WI38 (cell line): ENCODE data around the gene MMD.

Experiments
- H3K4me3 ChIP-seq: 2 replicates; pipeline ENCODE4 v1.5.1; 2011; ENCODE audit warnings: low read depth, mild to moderate bottlenecking, control low read depth, low read length
- TF ChIP-seq, protein P1 (sequence below): IDR thresholded peaks from 2 replicates; pipeline ENCODE4 v1.5.1; 2012; ENCODE audit warnings: low read depth, mild to moderate bottlenecking, control low read depth, low read length

The MMD gene

DNA sequence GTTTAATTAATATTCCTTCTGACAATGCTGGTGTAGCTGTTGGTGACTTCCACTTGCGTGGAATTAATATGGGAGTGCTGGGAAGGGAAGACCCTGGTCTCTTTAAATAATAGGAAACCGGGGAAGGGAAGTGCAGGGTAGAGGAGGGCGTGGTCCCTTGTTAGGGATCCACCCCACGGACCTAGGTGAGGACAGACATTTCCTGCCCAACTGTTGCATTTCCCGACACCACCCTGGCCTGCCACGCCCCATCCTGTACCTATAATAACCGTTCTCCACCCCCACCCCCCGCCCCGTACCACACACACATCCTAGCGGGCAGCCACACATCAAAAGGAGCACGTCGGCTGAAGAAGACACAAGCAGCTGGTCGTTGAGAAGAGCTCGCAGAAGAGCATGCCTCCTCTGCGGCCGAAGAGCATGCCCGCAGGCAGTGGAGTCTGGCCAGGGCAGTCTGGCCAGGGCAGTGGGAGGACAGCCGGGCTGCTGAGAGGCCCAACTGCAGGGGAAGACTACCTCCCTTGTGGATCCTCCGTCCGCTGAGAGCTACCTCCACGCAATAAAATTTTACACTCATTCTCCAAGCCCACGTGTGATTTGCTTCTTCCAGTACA lies 36.8 kb upstream of the MMD start:
- TF ChIP-seq, protein P1, sequence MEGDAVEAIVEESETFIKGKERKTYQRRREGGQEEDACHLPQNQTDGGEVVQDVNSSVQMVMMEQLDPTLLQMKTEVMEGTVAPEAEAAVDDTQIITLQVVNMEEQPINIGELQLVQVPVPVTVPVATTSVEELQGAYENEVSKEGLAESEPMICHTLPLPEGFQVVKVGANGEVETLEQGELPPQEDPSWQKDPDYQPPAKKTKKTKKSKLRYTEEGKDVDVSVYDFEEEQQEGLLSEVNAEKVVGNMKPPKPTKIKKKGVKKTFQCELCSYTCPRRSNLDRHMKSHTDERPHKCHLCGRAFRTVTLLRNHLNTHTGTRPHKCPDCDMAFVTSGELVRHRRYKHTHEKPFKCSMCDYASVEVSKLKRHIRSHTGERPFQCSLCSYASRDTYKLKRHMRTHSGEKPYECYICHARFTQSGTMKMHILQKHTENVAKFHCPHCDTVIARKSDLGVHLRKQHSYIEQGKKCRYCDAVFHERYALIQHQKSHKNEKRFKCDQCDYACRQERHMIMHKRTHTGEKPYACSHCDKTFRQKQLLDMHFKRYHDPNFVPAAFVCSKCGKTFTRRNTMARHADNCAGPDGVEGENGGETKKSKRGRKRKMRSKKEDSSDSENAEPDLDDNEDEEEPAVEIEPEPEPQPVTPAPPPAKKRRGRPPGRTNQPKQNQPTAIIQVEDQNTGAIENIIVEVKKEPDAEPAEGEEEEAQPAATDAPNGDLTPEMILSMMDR = no peak
- H3K4me3 ChIP-seq = no peak overlapping the region

DNA sequence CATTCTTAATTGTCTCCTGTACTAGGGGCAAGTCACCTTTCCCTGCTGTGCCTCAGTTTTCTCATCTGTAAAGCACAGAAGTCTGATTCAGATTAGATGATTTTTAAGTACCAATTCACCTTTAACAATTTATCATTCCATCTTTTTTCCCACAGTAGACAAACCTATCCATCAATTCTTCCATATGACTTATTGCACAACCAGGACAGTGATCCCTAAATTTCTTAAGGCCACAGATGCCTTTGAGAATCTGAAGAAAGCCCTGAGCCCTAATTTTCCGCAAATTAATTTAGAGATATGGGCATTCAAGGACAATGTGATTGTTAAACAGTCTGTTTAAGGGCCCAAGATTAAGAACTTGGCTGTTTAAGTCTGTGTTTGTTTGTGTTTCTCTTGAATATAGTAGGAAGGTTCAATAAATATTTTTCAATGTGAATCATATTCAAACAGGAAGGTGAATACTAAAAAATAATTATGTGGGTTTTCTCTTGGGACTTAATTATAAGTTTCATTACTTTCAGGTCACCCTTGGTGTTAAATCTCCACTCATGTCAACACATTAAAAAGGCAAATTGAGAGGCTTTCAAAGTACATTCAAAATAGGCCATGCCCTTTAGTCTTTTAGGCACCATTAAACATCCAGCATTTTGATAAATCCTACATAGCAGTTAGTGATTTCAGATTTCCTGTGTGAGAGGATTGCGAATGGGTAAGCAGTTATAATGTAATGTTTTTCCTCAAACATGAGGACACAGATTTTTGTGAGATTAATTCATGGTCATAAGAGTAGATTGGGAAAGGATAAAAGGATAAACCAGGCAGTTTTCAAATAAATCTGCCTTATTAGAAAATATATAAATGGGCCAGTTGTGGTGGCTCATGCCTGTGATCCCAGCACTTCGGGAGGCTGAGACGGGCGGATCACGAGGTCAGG lies 34.9 kb upstream of the MMD start:
- H3K4me3 ChIP-seq = no peak overlapping the region
- TF ChIP-seq, protein P1 = no peak

DNA sequence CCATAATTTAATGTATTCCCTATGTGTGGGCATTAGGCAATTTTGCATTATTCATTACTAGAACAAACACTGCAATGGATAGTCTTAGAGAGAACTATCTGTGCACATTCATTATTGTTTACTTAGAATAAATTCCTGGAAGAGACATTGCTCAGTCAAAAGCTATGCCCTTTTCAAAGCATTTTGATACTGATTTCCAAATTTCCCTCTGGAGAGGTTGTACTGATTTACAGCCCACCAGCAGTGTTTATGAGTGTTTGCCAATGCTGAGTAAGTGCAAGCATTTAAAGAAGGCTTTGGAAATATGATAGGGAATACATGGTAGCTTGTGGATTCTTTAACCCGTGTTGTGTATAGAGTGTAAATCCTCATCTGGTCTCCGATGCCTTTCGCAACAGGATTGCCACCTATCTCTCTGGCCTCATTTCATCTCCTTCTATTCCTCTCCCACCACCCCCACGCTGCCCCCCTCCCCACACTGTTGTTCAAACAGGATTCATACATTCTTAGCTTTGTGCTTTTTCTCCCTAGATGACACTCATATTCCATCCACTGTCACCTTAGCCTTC lies 33.4 kb upstream of the MMD start:
- TF ChIP-seq, protein P1 = no peak
- H3K4me3 ChIP-seq = no peak overlapping the region

DNA sequence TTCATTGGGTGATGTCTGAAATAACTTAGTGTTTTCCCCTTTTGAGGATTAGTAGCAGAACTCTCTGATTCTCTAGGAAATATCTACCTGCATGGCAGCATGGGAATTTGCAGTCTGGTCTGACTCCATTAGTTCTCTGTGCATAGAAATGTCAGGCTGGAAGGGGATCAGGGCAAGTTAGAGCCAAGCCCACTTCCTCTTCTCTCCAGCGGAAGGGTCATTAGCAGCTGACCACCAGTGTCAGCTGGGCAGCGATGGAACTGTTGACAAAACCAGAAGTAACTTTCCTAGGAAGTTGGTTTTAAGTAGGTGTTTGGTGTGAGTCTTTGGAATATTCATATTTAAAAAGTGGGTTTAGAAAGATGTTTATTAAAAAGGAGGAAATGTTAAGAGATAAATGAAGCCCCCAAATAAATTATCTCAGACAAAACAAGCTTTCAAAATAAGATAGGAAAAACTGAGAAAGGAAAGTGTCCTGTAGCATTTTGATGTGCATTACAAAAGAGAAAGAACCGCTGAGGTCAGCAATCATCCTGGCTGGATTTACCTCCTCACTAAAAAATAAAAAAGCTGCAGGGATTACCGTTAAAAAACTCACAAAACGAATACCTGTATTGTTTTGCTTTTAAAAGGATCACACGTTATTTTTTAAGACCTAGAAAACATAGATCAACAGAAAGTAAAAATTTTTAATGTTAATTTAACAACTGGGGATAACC lies 32.4 kb upstream of the MMD start:
- no peak overlapping the region for H3K4me3 ChIP-seq

GRCh38 chr17:55452139-55452790 lies 30.6 kb upstream of the MMD start:
- TF ChIP-seq, protein P1 = no peak
- no peak overlapping the region for H3K4me3 ChIP-seq

More for the DNA sequence above, 32.4 kb upstream of the MMD start:
- TF ChIP-seq, protein P1 = no peak

- no peak overlapping the region for H3K4me3 ChIP-seq
- TF ChIP-seq, protein P1 = no peak
Measured at GRCh38 chr17:55451758-55452138, 30.1 kb upstream of the MMD start.
